HEK293T (cell line): ENCODE results near the gene KLF6.

Experiments
- CTCF ChIA-PET: fragments of 350-600 bp; formaldehyde crosslinking; extraction: SDS; loops from one replicate; lab custom pipeline; 2021; ENCODE audit warnings: antibody characterized with exemption, inconsistent platforms; lab: Yijun Ruan, JAX
- POLR2A ChIA-PET: fragments of 350-600 bp; formaldehyde crosslinking; extraction: SDS; loops from one replicate; lab custom pipeline; 2020; ENCODE audit warnings: antibody characterized with exemption, inconsistent platforms; lab: Yijun Ruan, JAX
- DNase-seq: peaks from one replicate; pipeline ENCODE4 v3.0.0; 2012; ENCODE audit warnings: mixed read lengths; ENCODE audit errors: extremely low spot score
- ARNT ChIP-seq: fragments of 450-650 bp; IDR thresholded peaks from 2 replicates; pipeline ENCODE4 v1.6.1; 2017; ENCODE audit warnings: mild to moderate bottlenecking
- BHLHE40 ChIP-seq: fragments of 450-650 bp; IDR thresholded peaks from 2 replicates; pipeline ENCODE4 v1.6.1; 2016; ENCODE audit warnings: mild to moderate bottlenecking, moderate library complexity, borderline replicate concordance
- CTBP1 ChIP-seq: fragments of 450-650 bp; IDR thresholded peaks from 2 replicates; pipeline ENCODE4 v1.6.1; 2016; ENCODE audit warnings: borderline replicate concordance
- ELF4 ChIP-seq: fragments of 450-650 bp; IDR thresholded peaks from 2 replicates; pipeline ENCODE4 v1.6.1; 2017; ENCODE audit warnings: antibody characterized with exemption
- FOXA1 ChIP-seq: fragments of 450-650 bp; IDR thresholded peaks from 2 replicates; pipeline ENCODE4 v1.6.1; 2016; ENCODE audit warnings: mild to moderate bottlenecking
- FOXK2 ChIP-seq: fragments of 450-650 bp; IDR thresholded peaks from 2 replicates; pipeline ENCODE4 v1.6.1; 2016; ENCODE audit warnings: mild to moderate bottlenecking
- FOXM1 ChIP-seq: fragments of 450-650 bp; IDR thresholded peaks from 2 replicates; pipeline ENCODE4 v1.6.1; 2017; ENCODE audit warnings: mild to moderate bottlenecking, borderline replicate concordance
- HDGF ChIP-seq: fragments of 450-650 bp; IDR thresholded peaks from 2 replicates; pipeline ENCODE4 v1.6.1; 2017; ENCODE audit warnings: antibody characterized with exemption, borderline replicate concordance
- L3MBTL2 ChIP-seq: fragments of 450-650 bp; conservative IDR thresholded peaks from 2 replicates; pipeline ENCODE4 v1.6.1; 2016; ENCODE audit warnings: mild to moderate bottlenecking
- LEF1 ChIP-seq: fragments of 450-650 bp; IDR thresholded peaks from 2 replicates; pipeline ENCODE4 v1.6.1; 2017; ENCODE audit warnings: mild to moderate bottlenecking, borderline replicate concordance
- NFRKB ChIP-seq: fragments of 450-650 bp; IDR thresholded peaks from 2 replicates; pipeline ENCODE4 v1.6.1; 2016; ENCODE audit warnings: mild to moderate bottlenecking, moderate library complexity
- SP1 ChIP-seq: fragments of 450-650 bp; IDR thresholded peaks from 2 replicates; pipeline ENCODE4 v1.6.1; 2017
- SUZ12 ChIP-seq: fragments of 450-650 bp; IDR thresholded peaks from 2 replicates; pipeline ENCODE4 v1.6.1; 2016; ENCODE audit warnings: mild to moderate bottlenecking
- TARDBP ChIP-seq: fragments of 450-650 bp; IDR thresholded peaks from 2 replicates; pipeline ENCODE4 v1.6.1; 2016
- ZNF384 ChIP-seq: fragments of 450-650 bp; IDR thresholded peaks from 2 replicates; pipeline ENCODE4 v1.6.1; 2016
- TF ChIP-seq, protein P1 (sequence below): fragments of 450-650 bp; IDR thresholded peaks from 2 replicates; pipeline ENCODE4 v1.6.1; 2016

The KLF6 gene

DNA sequence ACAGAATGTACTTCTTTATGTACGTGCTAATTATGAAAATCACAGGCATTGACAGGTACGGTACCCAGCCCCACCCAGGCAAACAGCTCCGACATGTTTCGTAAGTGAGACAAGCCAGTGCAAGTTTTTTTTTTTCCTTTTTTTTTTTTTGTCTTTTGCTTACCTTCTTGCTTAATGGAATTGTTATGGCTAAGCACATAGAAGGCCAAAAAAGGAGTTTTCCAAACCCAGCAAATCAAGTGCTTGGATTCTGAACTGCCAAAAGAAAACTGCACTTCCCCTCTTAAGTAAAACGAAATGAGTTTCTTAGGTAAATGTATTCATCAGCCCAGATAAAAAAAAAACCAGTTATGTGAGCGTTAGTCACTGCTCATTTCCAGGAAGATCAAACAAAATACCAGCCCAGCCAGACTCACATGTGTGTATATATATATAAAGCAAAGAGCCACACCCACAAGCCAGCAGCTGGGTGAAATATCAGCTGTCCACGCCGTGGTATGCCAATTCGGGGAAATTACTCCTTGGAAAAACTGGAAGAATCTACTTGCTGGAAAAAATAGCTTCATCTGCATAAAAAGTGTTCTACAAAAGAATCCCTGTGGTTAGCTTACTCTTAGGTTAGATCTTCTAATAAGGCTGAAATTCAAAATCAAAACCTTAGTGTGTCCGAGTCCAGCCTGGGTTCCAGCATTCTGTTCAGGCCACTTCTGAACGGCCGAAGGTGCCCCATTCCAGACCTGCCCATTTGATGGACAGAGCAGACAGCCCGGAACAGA is 8.0 kb downstream of the KLF6 start:
- CTCF ChIA-PET: interaction anchor here (0.7 kb wide), 1 partner anchor 57 kb away, joined by 9 read pairs; no protein-coding TSS in a partner anchor
- no peak for DNase-seq
- TF ChIP-seq ZNF384: no peak
- POLR2A ChIA-PET: interaction anchor here (5.4 kb wide), 1 partner anchor 8 kb away, joined by 37 read pairs; the partner anchor contains the start of gene KLF6

DNA sequence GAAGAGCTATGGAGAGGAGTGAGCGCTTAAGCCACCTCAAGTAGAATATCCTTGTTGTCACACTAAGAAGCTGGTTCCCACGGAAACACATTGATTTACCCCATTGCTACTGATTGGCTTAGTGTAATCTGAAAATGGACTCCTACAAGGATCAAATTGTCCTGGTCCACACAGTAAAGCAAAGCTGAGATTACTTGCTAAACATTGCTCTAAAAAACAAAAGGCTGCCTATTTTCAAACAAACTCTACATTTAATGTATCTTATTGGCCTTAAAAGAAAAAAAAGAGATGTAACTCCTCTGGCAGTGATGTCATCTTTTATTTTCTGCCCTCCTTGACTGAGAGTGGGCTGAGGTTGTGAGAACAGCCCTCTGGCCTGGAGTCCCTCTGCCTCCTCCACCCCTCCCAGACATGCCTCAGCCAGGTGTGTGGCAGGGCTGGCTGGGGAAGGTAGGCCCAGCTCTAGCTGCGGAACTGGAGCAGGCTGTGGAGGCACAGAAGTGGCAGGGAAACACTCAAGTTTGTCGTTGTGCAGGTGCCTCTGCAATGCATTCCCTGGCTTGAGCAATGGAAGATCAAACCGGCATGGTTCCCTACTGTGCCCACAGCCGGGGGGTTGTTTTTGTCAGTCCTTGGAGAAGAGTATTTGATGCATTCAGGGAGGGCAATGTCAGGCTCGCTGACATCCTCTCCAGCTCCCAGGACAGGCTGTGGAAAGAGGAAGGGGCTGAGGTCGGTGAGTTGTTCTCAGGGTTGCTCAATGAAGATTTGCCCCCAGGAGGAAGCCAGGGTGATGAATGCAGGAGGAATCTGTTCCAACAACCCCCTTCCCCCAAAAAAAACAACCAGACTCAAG is 9.1 kb downstream of the KLF6 start:
- no peak for DNase-seq
- ChIA-PET CTCF (interaction anchor here (0.7 kb wide), 1 partner anchor 130 kb away, joined by 3 read pairs; no protein-coding TSS in a partner anchor), POLR2A (interaction anchor here (1.0 to 5.4 kb wide), 5 partner anchors 8 to 77 kb away, joined by 3 to 37 read pairs (median 5); partner anchors contain the start of gene KLF6)
- TF ChIP-seq SP1: no peak
- TF ChIP-seq FOXK2: no peak
- no peak for TF ChIP-seq ARNT
- no peak for TF ChIP-seq LEF1
- TF ChIP-seq FOXA1: no peak
- TF ChIP-seq NFRKB: no peak
- TF ChIP-seq SUZ12: no peak
- TF ChIP-seq CTBP1: no peak
- TF ChIP-seq FOXM1: no peak
- TF ChIP-seq, protein P1, sequence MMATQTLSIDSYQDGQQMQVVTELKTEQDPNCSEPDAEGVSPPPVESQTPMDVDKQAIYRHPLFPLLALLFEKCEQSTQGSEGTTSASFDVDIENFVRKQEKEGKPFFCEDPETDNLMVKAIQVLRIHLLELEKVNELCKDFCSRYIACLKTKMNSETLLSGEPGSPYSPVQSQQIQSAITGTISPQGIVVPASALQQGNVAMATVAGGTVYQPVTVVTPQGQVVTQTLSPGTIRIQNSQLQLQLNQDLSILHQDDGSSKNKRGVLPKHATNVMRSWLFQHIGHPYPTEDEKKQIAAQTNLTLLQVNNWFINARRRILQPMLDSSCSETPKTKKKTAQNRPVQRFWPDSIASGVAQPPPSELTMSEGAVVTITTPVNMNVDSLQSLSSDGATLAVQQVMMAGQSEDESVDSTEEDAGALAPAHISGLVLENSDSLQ: no peak
- TF ChIP-seq L3MBTL2: no peak

- POLR2A ChIA-PET: interaction anchor here (0.6 to 5.4 kb wide), 9 partner anchors 8 to 577 kb away, joined by 3 to 37 read pairs (median 4); partner anchors contain the start of gene KLF6
- no peak for DNase-seq
- CTCF ChIA-PET: interaction anchor here (0.7 kb wide), 1 partner anchor 130 kb away, joined by 3 read pairs; no protein-coding TSS in a partner anchor
- TF ChIP-seq SUZ12: no peak
- TF ChIP-seq ZNF384: no peak
- TF ChIP-seq HDGF: no peak
Measured at GRCh38 chr10:3774814-3775695, 10.0 kb downstream of the KLF6 start.

GRCh38 chr10:3774018-3774813 is 10.8 kb downstream of the KLF6 start:
- ChIA-PET POLR2A (interaction anchor here (0.6 to 5.4 kb wide), 7 partner anchors 9 to 576 kb away, joined by 3 to 37 read pairs (median 4); partner anchors contain the start of gene KLF6), CTCF (no interaction called here)
- no peak for DNase-seq
- TF ChIP-seq ELF4 (no peak), NFRKB (no peak), FOXA1 (no peak), L3MBTL2 (no peak), BHLHE40 (no peak)
- TF ChIP-seq, protein P1: no peak

DNA sequence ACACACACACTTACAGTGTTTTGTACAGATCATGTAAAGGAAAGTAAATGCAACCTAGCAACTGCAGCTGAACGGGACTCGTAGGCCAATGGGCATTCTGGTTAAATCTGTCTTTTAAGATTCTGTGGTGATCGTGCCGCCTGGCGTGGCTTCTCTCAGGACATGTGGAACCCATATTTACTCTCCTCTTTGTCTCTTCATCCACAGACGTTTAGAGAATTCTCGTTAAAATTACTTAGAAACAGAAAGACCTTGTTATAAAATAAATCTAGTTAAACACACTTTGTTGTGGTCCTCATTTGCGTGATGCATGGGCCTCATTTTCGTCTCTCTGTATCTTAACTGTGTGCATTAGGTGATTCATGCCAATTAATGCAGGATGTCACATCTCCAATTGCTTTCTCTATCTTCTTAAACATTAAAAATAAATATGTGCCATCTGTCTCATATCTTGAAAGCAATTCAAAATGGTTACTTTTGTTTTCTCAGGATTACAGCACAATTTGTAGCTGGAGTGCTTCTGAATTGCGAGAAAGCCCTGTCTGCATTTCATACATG is 11.5 kb downstream of the KLF6 start:
- DNase-seq: no peak
- TF ChIP-seq BHLHE40 (no peak), FOXM1 (no peak), ELF4 (no peak), FOXK2 (no peak), FOXA1 (no peak), NFRKB (no peak), CTBP1 (no peak), SUZ12 (no peak), LEF1 (no peak), ARNT (no peak), TARDBP (no peak), SP1 (no peak), HDGF (no peak), ZNF384 (no peak), L3MBTL2 (no peak)
- TF ChIP-seq, protein P1: no peak
- ChIA-PET POLR2A (interaction anchor here (2.4 to 5.4 kb wide), 2 partner anchors 12 to 79 kb away, joined by 12 to 37 read pairs; partner anchors contain the start of gene KLF6), CTCF (no interaction called here)
